WTC11 (cell line): Measurements from ENCODE around the gene RIPOR2. TPM values are rescaled to one million over a fixed set of nuclear protein-coding genes. Genes with fewer than 3 reads are reported as not detected.

Source experiments
- ATAC-seq: fragments of 200-7000 bp; cut with Tn5 transposase; 2 replicates; pipeline ENCODE4 v1.10.0; 2021; ENCODE audit warnings: mild to moderate bottlenecking, moderate library complexity
- CTCF ChIA-PET: fragments of 300-600 bp; sonication (Branson Sonifier 250); formaldehyde crosslinking; loops from one replicate; lab custom pipeline; 2021; ENCODE audit warnings: antibody characterized with exemption; lab: Charles Lee
- POLR2A ChIA-PET: fragments of 350-600 bp; sonication (Branson Sonifier 250); formaldehyde crosslinking; loops from one replicate; lab custom pipeline; 2021; ENCODE audit warnings: antibody characterized with exemption; lab: Charles Lee
- DNase-seq: peaks from one replicate; pipeline ENCODE4 v3.0.0; 2021; ENCODE audit warnings: low spot score
- H3K27ac Mint-ChIP-seq: 2 replicates; pipeline ENCODE4 v1.8.0; 2021; ENCODE audit warnings: mixed read lengths
- H3K27me3 Mint-ChIP-seq: 2 replicates; pipeline ENCODE4 v1.8.0; 2021; ENCODE audit warnings: low read depth, mild to moderate bottlenecking, moderate library complexity, mixed read lengths
- H3K36me3 Mint-ChIP-seq: 2 replicates; pipeline ENCODE4 v1.8.0; 2021; ENCODE audit warnings: mixed read lengths
- H3K4me1 Mint-ChIP-seq: 2 replicates; pipeline ENCODE4 v1.8.0; 2022; ENCODE audit warnings: mixed read lengths
- H3K4me3 Mint-ChIP-seq: 2 replicates; pipeline ENCODE4 v1.8.0; 2021; ENCODE audit warnings: mild to moderate bottlenecking, moderate library complexity, mixed read lengths
- H3K9me3 Mint-ChIP-seq: 2 replicates; pipeline ENCODE4 v1.8.0; 2021; ENCODE audit warnings: mixed read lengths
- ATF6 ChIP-seq: sonication (generic); formaldehyde crosslinking; IDR thresholded peaks from 2 replicates; pipeline ENCODE4 v1.8.1; 2023; ENCODE audit warnings: mild to moderate bottlenecking, missing genetic modification reagents
- EMX1 ChIP-seq: fragments of 250-450 bp; sonication (Bioruptor Pico); IDR thresholded peaks from 2 replicates; pipeline ENCODE4 v1.8.0; 2021; ENCODE audit warnings: mild to moderate bottlenecking
- FOXJ3 ChIP-seq: sonication (generic); formaldehyde crosslinking; IDR thresholded peaks from 2 replicates; pipeline ENCODE4 v1.9.0; 2021; ENCODE audit warnings: missing genetic modification reagents, mild to moderate bottlenecking, borderline replicate concordance
- FOXP4 ChIP-seq: sonication (generic); formaldehyde crosslinking; IDR thresholded peaks from 2 replicates; pipeline ENCODE4 v1.8.0; 2022; ENCODE audit warnings: mild to moderate bottlenecking, missing genetic modification reagents
- HMGA2 ChIP-seq: fragments of 250-450 bp; sonication (Bioruptor Pico); IDR thresholded peaks from 2 replicates; pipeline ENCODE4 v1.4.0; 2021; ENCODE audit warnings: mild to moderate bottlenecking, moderate library complexity
- HMGXB4 ChIP-seq: sonication (generic); formaldehyde crosslinking; IDR thresholded peaks from 2 replicates; pipeline ENCODE4 v1.8.1; 2023; ENCODE audit warnings: mild to moderate bottlenecking, moderate library complexity, missing genetic modification reagents
- JAZF1 ChIP-seq: fragments of 250-450 bp; sonication (Bioruptor Pico); IDR thresholded peaks from 2 replicates; pipeline ENCODE4 v1.9.0; 2021; ENCODE audit warnings: moderate library complexity, mild to moderate bottlenecking, inconsistent platforms
- MLX ChIP-seq: sonication (generic); formaldehyde crosslinking; IDR thresholded peaks from 2 replicates; pipeline ENCODE4 v1.8.1; 2023; ENCODE audit warnings: mild to moderate bottlenecking, missing genetic modification reagents, moderate library complexity
- MYBL2 ChIP-seq: sonication (generic); formaldehyde crosslinking; IDR thresholded peaks from 2 replicates; pipeline ENCODE4 v1.8.1; 2023; ENCODE audit warnings: mild to moderate bottlenecking, moderate library complexity, missing genetic modification reagents
- NR2C2 ChIP-seq: sonication (generic); formaldehyde crosslinking; IDR thresholded peaks from 2 replicates; pipeline ENCODE4 v1.8.0; 2022; ENCODE audit warnings: mild to moderate bottlenecking, missing genetic modification reagents
- PRDM15 ChIP-seq: sonication (generic); formaldehyde crosslinking; IDR thresholded peaks from 2 replicates; pipeline ENCODE4 v1.8.0; 2022; ENCODE audit warnings: missing genetic modification reagents
- SP1 ChIP-seq: sonication (generic); formaldehyde crosslinking; conservative IDR thresholded peaks from 2 replicates; pipeline ENCODE4 v1.8.1; 2022; ENCODE audit warnings: missing genetic modification reagents
- TCF7 ChIP-seq: sonication (generic); formaldehyde crosslinking; IDR thresholded peaks from 2 replicates; pipeline ENCODE4 v1.8.0; 2022; ENCODE audit warnings: mild to moderate bottlenecking, low read depth, missing genetic modification reagents, moderate library complexity
- ZNF121 ChIP-seq: sonication (generic); formaldehyde crosslinking; IDR thresholded peaks from 2 replicates; pipeline ENCODE4 v1.8.0; 2023; ENCODE audit warnings: missing genetic modification reagents
- ZNF219 ChIP-seq: sonication (generic); formaldehyde crosslinking; IDR thresholded peaks from 2 replicates; pipeline ENCODE4 v1.8.0; 2023; ENCODE audit warnings: missing genetic modification reagents, mild to moderate bottlenecking, borderline replicate concordance
- ZNF396 ChIP-seq: fragments of 250-450 bp; sonication (Bioruptor Pico); IDR thresholded peaks from 2 replicates; pipeline ENCODE4 v1.8.0; 2021; ENCODE audit warnings: mild to moderate bottlenecking, moderate library complexity, borderline replicate concordance
- ZNF671 ChIP-seq: fragments of 250-450 bp; sonication (Bioruptor Pico); IDR thresholded peaks from 2 replicates; pipeline ENCODE4 v1.8.0; 2021; ENCODE audit warnings: mild to moderate bottlenecking
- total RNA-seq: library from RNA; stranded (reverse); gene quantifications from 3 replicates; pipeline ENCODE4 v1.2.3, GENCODE V29; 2021
- TF ChIP-seq, protein P1 (sequence below): fragments of 200-600 bp; IDR thresholded peaks from 2 replicates; pipeline ENCODE4 v1.8.0; 2022; ENCODE audit warnings: antibody characterized with exemption
- TF ChIP-seq, protein P2 (sequence below): sonication (generic); formaldehyde crosslinking; IDR thresholded peaks from 2 replicates; pipeline ENCODE4 v1.8.1; 2022; ENCODE audit warnings: low read depth, missing genetic modification reagents, borderline replicate concordance

RIPOR2 gene
- total RNA-seq, 1 experiment from 2014 or later: 13.5 TPM

DNA sequence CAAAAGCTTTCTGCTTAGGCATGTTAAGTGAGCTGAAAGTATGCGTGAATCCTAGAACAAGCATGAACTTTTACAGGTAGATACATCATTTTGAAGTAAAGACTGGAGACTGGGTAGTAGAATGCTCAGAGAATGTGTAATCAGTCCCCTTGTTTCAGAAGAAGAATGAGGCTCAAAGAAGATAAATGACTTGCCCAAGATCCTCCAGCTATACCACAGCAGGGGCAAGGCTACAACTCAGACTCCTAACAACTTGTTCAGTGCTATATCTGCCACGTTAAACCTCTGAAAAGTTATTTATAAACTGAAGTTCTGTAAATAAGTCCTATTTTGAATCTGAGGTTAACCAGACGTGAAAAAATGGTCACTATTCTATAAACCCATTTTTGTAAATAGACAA lies 2.9 kb downstream of the RIPOR2 start (continued):
- TF ChIP-seq FOXP4: no peak
- TF ChIP-seq ZNF396 (CRISPR knock-in tag): no peak

- DNase-seq (no peak), ATAC-seq (no peak)
- Mint-ChIP-seq H3K4me3 (no peak overlapping the region; the same call in 1 of the 2 replicates), H3K9me3 (peaks cover 7% of the 10 kb centered on the region), H3K27ac (peak overlapping the region; percentile 58)
- POLR2A ChIA-PET: no interaction called here
- CTCF ChIA-PET: interaction anchor here (1.0 to 5.8 kb wide), 9 partner anchors 12 to 139 kb away, joined by 3 to 98 read pairs (median 5); no protein-coding TSS in a partner anchor
- TF ChIP-seq NR2C2 (CRISPR knock-in tag): no peak
- TF ChIP-seq EMX1 (CRISPR knock-in tag): no peak
- no peak for TF ChIP-seq TCF7 (CRISPR knock-in tag)
- no peak for TF ChIP-seq FOXJ3 (CRISPR knock-in tag)
- TF ChIP-seq, protein P1, sequence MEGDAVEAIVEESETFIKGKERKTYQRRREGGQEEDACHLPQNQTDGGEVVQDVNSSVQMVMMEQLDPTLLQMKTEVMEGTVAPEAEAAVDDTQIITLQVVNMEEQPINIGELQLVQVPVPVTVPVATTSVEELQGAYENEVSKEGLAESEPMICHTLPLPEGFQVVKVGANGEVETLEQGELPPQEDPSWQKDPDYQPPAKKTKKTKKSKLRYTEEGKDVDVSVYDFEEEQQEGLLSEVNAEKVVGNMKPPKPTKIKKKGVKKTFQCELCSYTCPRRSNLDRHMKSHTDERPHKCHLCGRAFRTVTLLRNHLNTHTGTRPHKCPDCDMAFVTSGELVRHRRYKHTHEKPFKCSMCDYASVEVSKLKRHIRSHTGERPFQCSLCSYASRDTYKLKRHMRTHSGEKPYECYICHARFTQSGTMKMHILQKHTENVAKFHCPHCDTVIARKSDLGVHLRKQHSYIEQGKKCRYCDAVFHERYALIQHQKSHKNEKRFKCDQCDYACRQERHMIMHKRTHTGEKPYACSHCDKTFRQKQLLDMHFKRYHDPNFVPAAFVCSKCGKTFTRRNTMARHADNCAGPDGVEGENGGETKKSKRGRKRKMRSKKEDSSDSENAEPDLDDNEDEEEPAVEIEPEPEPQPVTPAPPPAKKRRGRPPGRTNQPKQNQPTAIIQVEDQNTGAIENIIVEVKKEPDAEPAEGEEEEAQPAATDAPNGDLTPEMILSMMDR: no peak
- no peak for TF ChIP-seq ZNF219 (CRISPR knock-in tag)
- TF ChIP-seq ZNF121: no peak
- no peak for TF ChIP-seq ZNF671 (CRISPR knock-in tag)
- no peak for TF ChIP-seq ATF6 (CRISPR knock-in tag)
- no peak for TF ChIP-seq HMGXB4
- TF ChIP-seq, protein P2, sequence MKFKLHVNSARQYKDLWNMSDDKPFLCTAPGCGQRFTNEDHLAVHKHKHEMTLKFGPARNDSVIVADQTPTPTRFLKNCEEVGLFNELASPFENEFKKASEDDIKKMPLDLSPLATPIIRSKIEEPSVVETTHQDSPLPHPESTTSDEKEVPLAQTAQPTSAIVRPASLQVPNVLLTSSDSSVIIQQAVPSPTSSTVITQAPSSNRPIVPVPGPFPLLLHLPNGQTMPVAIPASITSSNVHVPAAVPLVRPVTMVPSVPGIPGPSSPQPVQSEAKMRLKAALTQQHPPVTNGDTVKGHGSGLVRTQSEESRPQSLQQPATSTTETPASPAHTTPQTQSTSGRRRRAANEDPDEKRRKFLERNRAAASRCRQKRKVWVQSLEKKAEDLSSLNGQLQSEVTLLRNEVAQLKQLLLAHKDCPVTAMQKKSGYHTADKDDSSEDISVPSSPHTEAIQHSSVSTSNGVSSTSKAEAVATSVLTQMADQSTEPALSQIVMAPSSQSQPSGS (CRISPR knock-in tag): no peak
- no peak for TF ChIP-seq HMGA2 (CRISPR knock-in tag)
- no peak for TF ChIP-seq MLX (CRISPR knock-in tag)
- TF ChIP-seq SP1 (CRISPR knock-in tag): no peak
- TF ChIP-seq MYBL2 (CRISPR knock-in tag): no peak
- TF ChIP-seq PRDM15 (CRISPR knock-in tag): no peak
- TF ChIP-seq JAZF1 (CRISPR knock-in tag): no peak
- TF ChIP-seq, all 79 proteins: peak for 0
- H3K4me1 Mint-ChIP-seq: peaks cover 65% of the 10 kb centered on the region
- H3K36me3 Mint-ChIP-seq: peaks cover 5% of the 10 kb centered on the region
- no peaks in the 10 kb centered on the region for H3K27me3 Mint-ChIP-seq
Measured at GRCh38 chr6:24931718-24932691, 3.8 kb downstream of the RIPOR2 start.
